ENCODE measurements around the gene SRRM2. TPM values are rescaled to one million over a fixed set of nuclear protein-coding genes. Genes with fewer than 3 reads are reported as not detected.

SRRM2 gene
- total and polyA plus RNA-seq, 9 donors, result 103 to 610 (median 507) TPM

DNA sequence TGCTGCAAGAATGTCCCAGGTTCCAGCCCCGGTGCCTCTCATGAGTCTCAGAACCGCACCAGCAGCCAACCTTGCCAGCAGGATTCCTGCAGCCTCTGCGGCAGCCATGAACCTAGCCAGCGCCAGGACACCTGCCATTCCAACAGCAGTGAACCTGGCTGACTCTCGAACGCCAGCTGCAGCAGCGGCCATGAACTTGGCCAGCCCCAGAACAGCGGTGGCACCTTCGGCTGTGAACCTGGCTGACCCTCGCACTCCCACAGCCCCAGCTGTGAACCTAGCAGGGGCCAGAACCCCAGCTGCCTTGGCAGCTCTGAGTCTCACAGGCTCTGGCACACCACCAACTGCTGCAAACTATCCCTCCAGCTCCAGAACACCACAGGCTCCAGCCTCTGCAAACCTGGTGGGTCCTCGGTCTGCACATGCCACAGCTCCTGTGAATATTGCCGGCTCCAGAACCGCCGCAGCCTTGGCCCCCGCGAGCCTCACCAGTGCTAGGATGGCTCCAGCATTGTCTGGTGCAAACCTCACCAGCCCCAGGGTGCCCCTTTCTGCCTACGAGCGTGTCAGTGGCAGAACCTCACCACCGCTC lies 14.8 kb downstream of the SRRM2 start:
- Histone ChIP-seq H3K4me1 (ENCODE audit: control insufficient read depth, insufficient read depth, low read length) (peaks cover 23% of the 10 kb centered on the region), H3K9me3 (replicated peaks; ENCODE audit: control insufficient read depth, low read depth, low read length) (peaks cover 7% of the 10 kb centered on the region), H3K36me3 (ENCODE audit: control insufficient read depth, insufficient read depth, low read length) (peaks cover 99% of the 10 kb centered on the region), H3K27me3 (ENCODE audit: control insufficient read depth, insufficient read depth, low read length) (no peaks in the 10 kb centered on the region), H3K27ac (ENCODE audit: low read length) (no peak overlapping the region), H3K4me3 (ENCODE audit: low read length) (no peak overlapping the region)
- DNase-seq, result no peak
- WGBS (ENCODE audit: insufficient coverage), result 76% methylated on average over 19 of the region's 19 CpGs

- Histone ChIP-seq H3K4me3 (ENCODE audit: low read length) (no peak overlapping the region), H3K4me1 (ENCODE audit: control insufficient read depth, insufficient read depth, low read length) (peaks cover 23% of the 10 kb centered on the region), H3K27me3 (ENCODE audit: control insufficient read depth, insufficient read depth, low read length) (no peaks in the 10 kb centered on the region), H3K27ac (ENCODE audit: low read length) (no peak overlapping the region), H3K36me3 (ENCODE audit: control insufficient read depth, insufficient read depth, low read length) (peaks cover 96% of the 10 kb centered on the region), H3K9me3 (replicated peaks; ENCODE audit: control insufficient read depth, low read depth, low read length) (peaks cover 7% of the 10 kb centered on the region)
- 53% methylated on average over 10 of the region's 14 CpGs for WGBS (ENCODE audit: insufficient coverage)
- no peak for DNase-seq
Observed at GRCh38 chr16:2767891-2768290, 15.5 kb downstream of the SRRM2 start.

GRCh38 chr16:2768403-2769089 lies 16.1 kb downstream of the SRRM2 start:
- Histone ChIP-seq H3K4me1 (ENCODE audit: control insufficient read depth, insufficient read depth, low read length) (peaks cover 23% of the 10 kb centered on the region), H3K4me3 (ENCODE audit: low read length) (no peak overlapping the region), H3K36me3 (ENCODE audit: control insufficient read depth, insufficient read depth, low read length) (peaks cover 96% of the 10 kb centered on the region), H3K27ac (ENCODE audit: low read length) (no peak overlapping the region), H3K9me3 (replicated peaks; ENCODE audit: control insufficient read depth, low read depth, low read length) (peaks cover 7% of the 10 kb centered on the region), H3K27me3 (ENCODE audit: control insufficient read depth, insufficient read depth, low read length) (no peaks in the 10 kb centered on the region)
- 65% methylated on average over 10 of the region's 17 CpGs for WGBS (ENCODE audit: insufficient coverage)
- no peak for DNase-seq

- H3K27me3 ChIP-seq (ENCODE audit: control insufficient read depth, insufficient read depth, low read length), result no peaks in the 10 kb centered on the region
- H3K4me3 ChIP-seq (ENCODE audit: low read length), result no peak overlapping the region
- no peak overlapping the region for H3K27ac ChIP-seq (ENCODE audit: low read length)
- H3K9me3 ChIP-seq (replicated peaks; ENCODE audit: control insufficient read depth, low read depth, low read length), result peaks cover 7% of the 10 kb centered on the region
- WGBS (ENCODE audit: insufficient coverage), result 78% methylated on average over 5 of the region's 11 CpGs
- peaks cover 96% of the 10 kb centered on the region for H3K36me3 ChIP-seq (ENCODE audit: control insufficient read depth, insufficient read depth, low read length)
- no peak for DNase-seq
- peaks cover 23% of the 10 kb centered on the region for H3K4me1 ChIP-seq (ENCODE audit: control insufficient read depth, insufficient read depth, low read length)
Observed at GRCh38 chr16:2769100-2769529, 16.7 kb downstream of the SRRM2 start.

DNA sequence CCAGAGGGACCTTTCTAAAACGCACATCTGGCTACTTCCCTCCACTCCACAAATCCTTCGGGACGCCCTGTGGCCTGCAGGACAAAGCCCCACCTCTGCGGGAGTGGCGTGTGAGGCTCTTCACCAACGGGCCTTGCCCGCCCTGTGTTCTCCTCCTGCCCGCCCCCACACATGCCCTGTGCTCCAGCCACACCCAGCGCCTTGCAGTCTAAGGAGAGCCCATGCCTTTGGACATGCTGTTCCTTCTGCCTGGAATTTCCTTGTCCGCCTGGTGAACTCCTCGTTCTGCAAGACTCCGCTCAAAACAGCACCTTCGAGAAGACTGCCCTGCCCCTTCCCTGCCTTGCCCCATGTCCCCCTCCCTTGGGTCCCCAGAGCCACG lies 17.2 kb downstream of the SRRM2 start:
- Histone ChIP-seq H3K4me1 (ENCODE audit: control insufficient read depth, insufficient read depth, low read length) (peaks cover 26% of the 10 kb centered on the region), H3K27ac (ENCODE audit: low read length) (no peak overlapping the region), H3K9me3 (replicated peaks; ENCODE audit: control insufficient read depth, low read depth, low read length) (peaks cover 7% of the 10 kb centered on the region), H3K27me3 (ENCODE audit: control insufficient read depth, insufficient read depth, low read length) (no peaks in the 10 kb centered on the region), H3K36me3 (ENCODE audit: control insufficient read depth, insufficient read depth, low read length) (peaks cover 96% of the 10 kb centered on the region), H3K4me3 (ENCODE audit: low read length) (no peak overlapping the region)
- DNase-seq, result no peak
- 64% methylated on average over 14 of the region's 14 CpGs for WGBS (ENCODE audit: insufficient coverage)

GRCh38 chr16:2770057-2770951 lies 17.9 kb downstream of the SRRM2 start:
- Histone ChIP-seq H3K9me3 (replicated peaks; ENCODE audit: control insufficient read depth, low read depth, low read length) (peaks cover 4% of the 10 kb centered on the region), H3K36me3 (ENCODE audit: control insufficient read depth, insufficient read depth, low read length) (peaks cover 96% of the 10 kb centered on the region), H3K4me1 (ENCODE audit: control insufficient read depth, insufficient read depth, low read length) (peaks cover 26% of the 10 kb centered on the region), H3K27me3 (ENCODE audit: control insufficient read depth, insufficient read depth, low read length) (no peaks in the 10 kb centered on the region), H3K27ac (ENCODE audit: low read length) (no peak overlapping the region), H3K4me3 (ENCODE audit: low read length) (no peak overlapping the region)
- WGBS (ENCODE audit: insufficient coverage), result 75% methylated on average over 24 of the region's 32 CpGs
- DNase-seq, result no peak

- no peak for DNase-seq
- WGBS (ENCODE audit: insufficient coverage), result 53% methylated on average over 17 of the region's 18 CpGs
- H3K27ac ChIP-seq (ENCODE audit: low read length), result no peak overlapping the region
- H3K27me3 ChIP-seq (ENCODE audit: control insufficient read depth, insufficient read depth, low read length), result no peaks in the 10 kb centered on the region
- no peaks in the 10 kb centered on the region for H3K9me3 ChIP-seq (replicated peaks; ENCODE audit: control insufficient read depth, low read depth, low read length)
- peaks cover 38% of the 10 kb centered on the region for H3K4me1 ChIP-seq (ENCODE audit: control insufficient read depth, insufficient read depth, low read length)
- no peak overlapping the region for H3K4me3 ChIP-seq (ENCODE audit: low read length)
- peaks cover 86% of the 10 kb centered on the region for H3K36me3 ChIP-seq (ENCODE audit: control insufficient read depth, insufficient read depth, low read length)
Observed at GRCh38 chr16:2771496-2772402, 19.3 kb downstream of the SRRM2 start.

DNA sequence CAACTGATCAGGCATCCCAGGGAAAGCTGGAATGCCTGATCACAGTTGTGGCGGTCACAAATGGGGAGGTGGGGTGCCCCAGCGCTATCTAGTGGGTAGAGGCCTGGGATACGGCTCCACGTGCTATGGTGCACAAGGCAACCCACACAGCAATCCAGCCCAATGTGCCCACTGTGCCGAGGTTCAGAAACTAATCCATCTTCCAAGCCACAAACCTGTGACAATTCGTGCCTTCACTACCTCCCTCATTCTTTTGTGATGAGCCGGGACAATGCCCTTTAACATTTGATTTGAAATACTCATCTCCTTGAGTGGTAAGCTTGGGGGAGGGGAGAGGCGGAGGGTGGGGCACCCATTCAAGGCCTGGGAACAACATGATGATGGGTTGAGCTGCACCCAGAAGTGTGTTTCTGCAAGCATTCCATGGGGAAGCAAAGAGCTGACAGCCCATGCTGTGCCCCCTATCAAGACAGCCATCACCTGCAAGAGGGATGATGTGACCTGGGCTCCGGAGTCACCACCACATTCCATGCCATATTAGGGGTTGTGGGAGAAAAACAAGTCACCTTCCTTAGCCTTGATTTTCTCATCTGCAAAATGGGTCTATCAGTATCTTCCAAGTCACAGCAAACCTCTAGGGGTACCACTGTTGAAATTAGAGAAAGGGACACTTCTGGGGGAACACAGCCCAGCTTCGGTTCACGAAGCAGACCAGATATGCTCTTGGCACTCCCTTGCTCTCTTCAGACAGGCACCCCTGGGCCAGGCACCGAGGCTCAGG lies 20.9 kb downstream of the SRRM2 start:
- peaks cover 36% of the 10 kb centered on the region for H3K4me1 ChIP-seq (ENCODE audit: control insufficient read depth, insufficient read depth, low read length)
- 62% methylated on average over 2 of the region's 12 CpGs for WGBS (ENCODE audit: insufficient coverage)
- H3K27me3 ChIP-seq (ENCODE audit: control insufficient read depth, insufficient read depth, low read length), result no peaks in the 10 kb centered on the region
- no peak for DNase-seq
- peaks cover 70% of the 10 kb centered on the region for H3K36me3 ChIP-seq (ENCODE audit: control insufficient read depth, insufficient read depth, low read length)
- no peak overlapping the region for H3K27ac ChIP-seq (ENCODE audit: low read length)
- H3K4me3 ChIP-seq (ENCODE audit: low read length), result no peak overlapping the region
- no peaks in the 10 kb centered on the region for H3K9me3 ChIP-seq (replicated peaks; ENCODE audit: control insufficient read depth, low read depth, low read length)
